HL-60 (cell line): ENCODE results near the gene RAET1L.

Experiments used
- CTCF ChIP-seq: IDR thresholded peaks from one replicate; pipeline ENCODE4 v1.5.1; 2011; ENCODE audit warnings: low read length, control low read depth, inconsistent platforms; ENCODE audit not compliant: insufficient read depth
- GABPA ChIP-seq: IDR thresholded peaks from 2 replicates; pipeline ENCODE4 v1.6.1; 2012; ENCODE audit warnings: low read depth
- REST ChIP-seq: IDR thresholded peaks from 2 replicates; pipeline ENCODE4 v1.6.1; 2012; ENCODE audit warnings: low read depth; ENCODE audit not compliant: insufficient replicate concordance

- TF ChIP-seq CTCF = no peak
- TF ChIP-seq GABPA = no peak
- no peak for TF ChIP-seq REST
These were observed 28.1 kb upstream of the RAET1L start for GRCh38 chr6:150053450-150053849.
